ENCODE data around the gene PPM1L.
"Not testable (repeated sequence)": the region's sequence is repeated elsewhere in the genome, so short reads cannot be mapped to it uniquely, and the experiment has no call there.

Gene PPM1L

GRCh38 chr3:160755776-160756304 is at the start of gene PPM1L:
Gene PPM1L (plus strand): TSS chr3:160756231.
- peak; percentile 81 for DNase-seq

- peak; percentile 55 for DNase-seq
These were observed 48.7 kb upstream of the PPM1L start for GRCh38 chr3:160707187-160707794.

GRCh38 chr3:160709477-160710182 is 46.4 kb upstream of the PPM1L start:
- DNase-seq, result no peak

- DNase-seq, result not testable (repeated sequence)
These were observed 42.9 kb upstream of the PPM1L start for GRCh38 chr3:160713144-160713543.

GRCh38 chr3:160719710-160720109 is 36.3 kb upstream of the PPM1L start:
- DNase-seq, result no peak

GRCh38 chr3:160720123-160720746 is 35.8 kb upstream of the PPM1L start:
- no peak for DNase-seq

GRCh38 chr3:160722331-160722730 is 33.7 kb upstream of the PPM1L start:
- DNase-seq, result no peak

GRCh38 chr3:160725338-160725737 is 30.7 kb upstream of the PPM1L start:
- no peak for DNase-seq

GRCh38 chr3:160735826-160736225 is 20.2 kb upstream of the PPM1L start:
- DNase-seq, result no peak

GRCh38 chr3:160738048-160738447 is 18.0 kb upstream of the PPM1L start:
- no peak for DNase-seq

- no peak for DNase-seq
These were observed 17.0 kb upstream of the PPM1L start for GRCh38 chr3:160739079-160739478.

- DNase-seq, result no peak
These were observed 9.1 kb upstream of the PPM1L start for GRCh38 chr3:160746976-160747375.

- DNase-seq, result no peak
These were observed 8.6 kb upstream of the PPM1L start for GRCh38 chr3:160747422-160747821.

GRCh38 chr3:160748231-160748630 is 7.8 kb upstream of the PPM1L start:
- DNase-seq, result no peak

GRCh38 chr3:160748787-160749186 is 7.2 kb upstream of the PPM1L start:
- DNase-seq, result no peak

- no peak for DNase-seq
These were observed 2.1 kb upstream of the PPM1L start for GRCh38 chr3:160753953-160754352.

GRCh38 chr3:160754371-160754854 is 1.6 kb upstream of the PPM1L start:
- DNase-seq, result peak; percentile 34

- DNase-seq, result peak; percentile 97
These were observed 930 bp upstream of the PPM1L start for GRCh38 chr3:160754855-160755747.

- DNase-seq, result no peak
These were observed 1.4 kb downstream of the PPM1L start for GRCh38 chr3:160757233-160758106.

- DNase-seq, result no peak
These were observed 3.0 kb downstream of the PPM1L start for GRCh38 chr3:160758929-160759577.

- DNase-seq, result no peak
These were observed 7.0 kb downstream of the PPM1L start for GRCh38 chr3:160763073-160763472.
